Measurements from ENCODE around the gene LRFN2.

LRFN2 gene

DNA sequence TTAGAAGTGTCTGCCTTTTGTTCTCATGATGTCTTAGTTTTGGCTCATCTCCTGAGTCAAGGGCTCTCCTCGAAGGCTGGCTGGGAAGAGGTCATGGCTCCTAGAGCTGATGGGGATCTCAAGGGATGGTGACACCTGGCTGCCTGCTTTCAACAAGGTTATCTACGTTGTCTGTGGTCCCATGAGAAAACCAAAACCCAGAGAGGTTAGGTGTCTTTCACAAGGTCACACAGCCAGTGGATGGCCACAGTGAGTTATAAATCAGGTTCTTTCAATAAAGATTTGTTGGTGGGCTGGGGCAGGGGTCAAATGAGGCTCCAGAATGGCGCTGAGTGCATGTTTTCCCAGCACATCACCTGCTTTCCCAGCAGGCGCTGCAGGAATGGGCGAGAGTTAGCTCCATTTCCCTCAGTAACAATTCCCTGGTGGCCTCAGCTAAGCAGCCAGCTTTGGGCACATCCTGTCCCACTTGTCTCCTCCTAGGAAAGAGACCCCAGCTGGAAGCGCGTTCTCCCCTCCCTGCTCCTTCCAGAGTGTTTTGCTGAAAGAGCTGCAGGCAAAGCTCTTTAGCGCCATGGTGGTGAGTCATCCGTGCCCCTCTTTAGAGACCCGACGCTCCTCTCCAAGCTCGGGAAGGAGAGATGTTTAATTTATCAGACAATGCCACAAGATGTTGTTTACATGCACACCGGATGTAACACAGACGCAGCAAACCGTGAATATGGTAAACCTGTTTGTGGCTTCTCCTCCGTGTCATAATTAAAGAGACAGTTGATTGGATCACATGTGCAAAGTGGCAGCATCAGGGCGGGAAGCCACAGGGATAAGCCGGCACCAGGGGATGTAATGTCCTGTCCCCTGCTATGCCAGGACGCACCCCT lies 109.7 kb downstream of the LRFN2 start:
- DNase-seq (ENCODE audit: low spot score), result no peak
- TF ChIP-seq, protein P1, sequence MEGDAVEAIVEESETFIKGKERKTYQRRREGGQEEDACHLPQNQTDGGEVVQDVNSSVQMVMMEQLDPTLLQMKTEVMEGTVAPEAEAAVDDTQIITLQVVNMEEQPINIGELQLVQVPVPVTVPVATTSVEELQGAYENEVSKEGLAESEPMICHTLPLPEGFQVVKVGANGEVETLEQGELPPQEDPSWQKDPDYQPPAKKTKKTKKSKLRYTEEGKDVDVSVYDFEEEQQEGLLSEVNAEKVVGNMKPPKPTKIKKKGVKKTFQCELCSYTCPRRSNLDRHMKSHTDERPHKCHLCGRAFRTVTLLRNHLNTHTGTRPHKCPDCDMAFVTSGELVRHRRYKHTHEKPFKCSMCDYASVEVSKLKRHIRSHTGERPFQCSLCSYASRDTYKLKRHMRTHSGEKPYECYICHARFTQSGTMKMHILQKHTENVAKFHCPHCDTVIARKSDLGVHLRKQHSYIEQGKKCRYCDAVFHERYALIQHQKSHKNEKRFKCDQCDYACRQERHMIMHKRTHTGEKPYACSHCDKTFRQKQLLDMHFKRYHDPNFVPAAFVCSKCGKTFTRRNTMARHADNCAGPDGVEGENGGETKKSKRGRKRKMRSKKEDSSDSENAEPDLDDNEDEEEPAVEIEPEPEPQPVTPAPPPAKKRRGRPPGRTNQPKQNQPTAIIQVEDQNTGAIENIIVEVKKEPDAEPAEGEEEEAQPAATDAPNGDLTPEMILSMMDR (IDR thresholded peaks at IDR 0.05; ENCODE audit: borderline replicate concordance, control extremely low read depth, extremely low read depth, insufficient read depth, missing control alignments), result no peak
- in situ Hi-C loops (cut with MboI; ENCODE audit: low sequenced_read_pairs, unreplicated experiment), result no loop called here

DNA sequence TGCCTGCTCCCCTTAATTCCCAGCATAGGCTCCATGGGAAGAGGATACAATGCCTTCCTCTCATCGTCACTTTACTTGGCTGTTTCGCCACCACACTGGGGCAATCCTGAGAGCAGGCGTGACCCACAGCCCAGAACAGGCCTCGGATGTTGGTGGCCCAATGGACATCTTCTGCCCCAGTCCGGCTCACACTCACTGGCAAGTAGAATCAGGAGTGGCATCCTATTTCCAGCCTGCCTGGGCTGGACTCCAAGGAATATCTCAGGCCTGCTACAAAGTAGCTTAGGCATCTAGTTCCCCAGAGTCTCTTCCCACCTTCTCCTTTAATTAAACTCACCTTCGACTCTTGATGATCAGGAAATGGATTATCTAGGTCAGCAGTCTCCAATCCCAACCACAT lies 110.5 kb downstream of the LRFN2 start:
- DNase-seq (ENCODE audit: low spot score), result no peak
- in situ Hi-C loops (cut with MboI; ENCODE audit: low sequenced_read_pairs, unreplicated experiment), result no loop called here
- TF ChIP-seq, protein P1 (IDR thresholded peaks at IDR 0.05; ENCODE audit: borderline replicate concordance, control extremely low read depth, extremely low read depth, insufficient read depth, missing control alignments), result no peak

DNA sequence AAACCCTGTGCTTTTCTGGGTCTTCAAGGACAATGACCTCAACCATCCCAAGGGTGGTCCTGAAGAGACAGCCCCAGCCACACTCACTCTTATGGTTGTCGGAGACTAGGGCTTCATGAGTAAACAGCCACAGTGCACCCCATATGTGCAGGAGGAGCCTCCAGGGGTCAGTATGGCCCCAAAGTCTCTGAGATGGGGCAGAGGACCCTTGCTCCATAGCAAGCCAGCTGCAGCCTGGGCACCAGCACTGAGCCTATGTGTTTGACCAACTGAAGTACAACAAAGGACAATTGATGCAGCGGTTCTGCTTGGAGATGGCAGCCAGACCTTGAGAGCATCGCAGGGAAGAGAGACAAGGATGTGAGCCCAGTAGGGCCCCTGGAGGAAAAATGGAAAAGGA lies 112.2 kb downstream of the LRFN2 start:
- TF ChIP-seq, protein P1 (IDR thresholded peaks at IDR 0.05; ENCODE audit: borderline replicate concordance, control extremely low read depth, extremely low read depth, insufficient read depth, missing control alignments), result no peak
- in situ Hi-C loops (cut with MboI; ENCODE audit: low sequenced_read_pairs, unreplicated experiment), result no loop called here
- no peak for DNase-seq (ENCODE audit: low spot score)

DNA sequence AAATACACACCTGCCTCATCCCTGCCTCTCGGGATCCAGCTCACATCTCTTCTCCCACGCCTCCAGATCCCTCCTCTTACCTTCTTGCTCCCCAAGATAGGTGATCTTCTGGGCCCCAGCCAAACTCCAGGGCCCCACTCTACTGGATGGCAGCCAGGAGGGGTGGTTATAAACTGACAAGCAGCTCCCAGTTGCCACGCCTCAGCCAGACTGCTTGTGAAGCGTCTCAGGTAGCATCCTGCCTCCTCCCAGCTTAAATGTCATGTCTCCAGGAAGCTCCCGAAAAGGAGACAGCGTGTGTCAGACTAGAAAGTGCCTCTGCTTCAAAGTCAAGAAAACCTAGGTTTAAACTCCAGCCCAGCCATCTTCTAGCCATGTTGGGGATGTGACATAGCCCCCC lies 114.1 kb downstream of the LRFN2 start:
- DNase-seq (ENCODE audit: low spot score), result no peak
- in situ Hi-C loops (cut with MboI; ENCODE audit: low sequenced_read_pairs, unreplicated experiment), result no loop called here
- TF ChIP-seq, protein P1 (IDR thresholded peaks at IDR 0.05; ENCODE audit: borderline replicate concordance, control extremely low read depth, extremely low read depth, insufficient read depth, missing control alignments), result no peak

DNA sequence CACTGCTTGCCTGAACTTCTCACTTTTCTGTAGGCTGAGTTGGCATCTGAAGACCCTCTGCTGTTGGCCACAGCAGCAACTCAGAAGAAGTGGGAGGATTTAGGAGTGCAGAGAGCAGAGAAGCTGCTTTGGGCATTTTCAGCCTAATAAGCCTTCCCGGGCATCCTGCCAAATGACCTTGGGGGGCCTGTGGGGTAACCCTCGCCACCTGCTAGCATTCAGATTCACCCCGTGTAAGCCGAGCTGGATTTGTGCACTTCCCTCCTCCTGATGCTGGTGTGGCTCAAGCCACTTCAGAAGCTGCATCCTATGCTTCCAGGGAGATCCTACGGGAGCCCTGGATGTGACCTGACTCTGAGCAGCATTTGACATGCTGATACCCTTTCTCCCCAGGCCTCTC lies 114.8 kb downstream of the LRFN2 start:
- DNase-seq (ENCODE audit: low spot score), result no peak
- TF ChIP-seq, protein P1 (IDR thresholded peaks at IDR 0.05; ENCODE audit: borderline replicate concordance, control extremely low read depth, extremely low read depth, insufficient read depth, missing control alignments), result no peak
- in situ Hi-C loops (cut with MboI; ENCODE audit: low sequenced_read_pairs, unreplicated experiment), result no loop called here

DNA sequence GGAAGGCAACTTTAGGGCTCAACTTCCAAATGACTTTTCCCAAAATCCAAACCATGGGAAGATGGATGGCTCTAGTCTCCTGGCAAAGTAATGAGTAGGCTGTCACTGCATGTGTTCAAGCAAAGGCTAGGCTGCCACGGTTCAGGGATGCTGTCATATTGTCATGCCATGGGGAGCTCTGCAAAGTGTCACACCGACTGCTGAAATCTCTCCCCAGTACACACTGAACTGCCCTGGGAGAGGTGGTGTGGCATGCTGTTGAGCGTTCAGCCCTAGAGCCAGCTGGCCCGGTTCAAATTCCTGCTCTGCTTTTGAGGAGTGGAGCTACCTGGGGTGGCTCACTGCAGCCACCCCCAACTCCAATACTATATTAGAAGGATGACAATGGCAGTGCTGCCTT lies 115.9 kb downstream of the LRFN2 start:
- no peak for DNase-seq (ENCODE audit: low spot score)
- TF ChIP-seq, protein P1 (IDR thresholded peaks at IDR 0.05; ENCODE audit: borderline replicate concordance, control extremely low read depth, extremely low read depth, insufficient read depth, missing control alignments), result no peak
- in situ Hi-C loops (cut with MboI; ENCODE audit: low sequenced_read_pairs, unreplicated experiment), result no loop called here
